ENCODE data around the gene PUM2. TPM values are rescaled to one million over a fixed set of nuclear protein-coding genes. Genes with fewer than 3 reads are reported as not detected.
"Not testable (repeated sequence)": the region's sequence is repeated elsewhere in the genome, so short reads cannot be mapped to it uniquely, and the experiment has no call there.

PUM2 gene
- total RNA-seq, 1 donor from 2014 or later = 22.4 TPM

- Histone ChIP-seq H3K4me3 (no peak overlapping the region), H3K4me1 (peaks cover 0 to 6% of the 10 kb centered on the region in 2 donors), H3K27me3 (no peaks in the 10 kb centered on the region), H3K9me3 (no peaks in the 10 kb centered on the region), H3K36me3 (no peaks in the 10 kb centered on the region), H3K27ac (no peak overlapping the region)
- intact Hi-C loops (cut with DNase I) = loop anchor here (5.0 kb wide), 1 partner anchor 46 kb away; no protein-coding TSS in a partner anchor
- no peak for TF ChIP-seq CTCF (IDR thresholded peaks at IDR 0.05)
- DNase-seq (ENCODE audit: low spot score in 2 of 2) = no peak
Measured at GRCh38 chr2:20381457-20381856, 30.8 kb upstream of the PUM2 start.

GRCh38 chr2:20378891-20379519 lies 28.4 kb upstream of the PUM2 start:
- intact Hi-C loops (cut with DNase I) = loop anchor here (2.0 to 5.0 kb wide), 3 partner anchors 58 to 264 kb away; no protein-coding TSS in a partner anchor
- Histone ChIP-seq H3K27me3 (no peaks in the 10 kb centered on the region), H3K27ac (peak overlapping the region; percentile 4 to 54), H3K4me3 (no peak overlapping the region), H3K4me1 (peaks cover 0 to 6% of the 10 kb centered on the region in 2 donors), H3K36me3 (no peaks in the 10 kb centered on the region), H3K9me3 (no peaks in the 10 kb centered on the region)
- peak; percentile 44 to 92 for DNase-seq (ENCODE audit: low spot score in 2 of 2)
- peak; percentile 75 to 93 (median 80) for TF ChIP-seq CTCF (IDR thresholded peaks at IDR 0.05)

- intact Hi-C loops (cut with DNase I) = loop anchor here (2.0 to 5.0 kb wide), 3 partner anchors 59 to 264 kb away; no protein-coding TSS in a partner anchor
- Histone ChIP-seq H3K36me3 (no peaks in the 10 kb centered on the region), H3K4me1 (peaks cover 0 to 6% of the 10 kb centered on the region in 2 donors), H3K9me3 (no peaks in the 10 kb centered on the region), H3K4me3 (no peak overlapping the region), H3K27me3 (no peaks in the 10 kb centered on the region), H3K27ac (no peak overlapping the region)
- peak in 1 of 2 donors; percentile 44 for DNase-seq (ENCODE audit: low spot score in 2 of 2)
- no peak for TF ChIP-seq CTCF (IDR thresholded peaks at IDR 0.05)
Measured at GRCh38 chr2:20378341-20378740, 27.7 kb upstream of the PUM2 start.

GRCh38 chr2:20377741-20378140 lies 27.1 kb upstream of the PUM2 start:
- no peaks in the 10 kb centered on the region for H3K9me3 ChIP-seq
- no peak overlapping the region for H3K4me3 ChIP-seq
- no peak overlapping the region for H3K27ac ChIP-seq
- H3K4me1 ChIP-seq = peaks cover 0 to 6% of the 10 kb centered on the region in 2 donors
- no peaks in the 10 kb centered on the region for H3K36me3 ChIP-seq
- DNase-seq (ENCODE audit: low spot score in 2 of 2) = no peak
- TF ChIP-seq CTCF (IDR thresholded peaks at IDR 0.05) = no peak
- no peaks in the 10 kb centered on the region for H3K27me3 ChIP-seq
- intact Hi-C loops (cut with DNase I) = loop anchor here (2.0 to 5.0 kb wide), 3 partner anchors 60 to 265 kb away; no protein-coding TSS in a partner anchor

GRCh38 chr2:20374982-20375381 lies 24.3 kb upstream of the PUM2 start:
- not testable (repeated sequence) for DNase-seq (ENCODE audit: low spot score in 2 of 2); H3K36me3 ChIP-seq; H3K27me3 ChIP-seq; H3K4me1 ChIP-seq; H3K9me3 ChIP-seq; H3K4me3 ChIP-seq; H3K27ac ChIP-seq
- intact Hi-C loops (cut with DNase I) = loop anchor here (5.0 kb wide), 1 partner anchor 62 kb away; no protein-coding TSS in a partner anchor

GRCh38 chr2:20372896-20373640 lies 22.4 kb upstream of the PUM2 start:
- H3K4me3 ChIP-seq = no peak overlapping the region
- peak in 1 of 2 donors; percentile 3 for DNase-seq (ENCODE audit: low spot score in 2 of 2)
- no peaks in the 10 kb centered on the region for H3K36me3 ChIP-seq
- no peaks in the 10 kb centered on the region for H3K27me3 ChIP-seq
- intact Hi-C loops (cut with DNase I) = no loop called here
- H3K4me1 ChIP-seq = no peaks in the 10 kb centered on the region
- no peaks in the 10 kb centered on the region for H3K9me3 ChIP-seq
- TF ChIP-seq CTCF (IDR thresholded peaks at IDR 0.05) = no peak
- no peak overlapping the region for H3K27ac ChIP-seq
